ENCODE results near the gene CHSY3. TPM values are rescaled to one million over a fixed set of nuclear protein-coding genes. Genes with fewer than 3 reads are reported as not detected.

The CHSY3 gene
- total RNA-seq, 4 donors from 2014 or later: 3.1 to 6.9 (median 4.1) TPM

- ATAC-seq (ENCODE audit: low FRiP score) (no peak), DNase-seq (ENCODE audit: low spot score) (no peak)
- no peak for TF ChIP-seq CTCF (IDR thresholded peaks at IDR 0.05)
Observed at GRCh38 chr5:129966071-129966470, 61.8 kb downstream of the CHSY3 start.

GRCh38 chr5:129971714-129972113 lies 67.4 kb downstream of the CHSY3 start:
- no peak for DNase-seq (ENCODE audit: low spot score)
- no peak for TF ChIP-seq CTCF (IDR thresholded peaks at IDR 0.05)
- no peak for ATAC-seq (ENCODE audit: low FRiP score)

GRCh38 chr5:129972465-129973141 lies 68.3 kb downstream of the CHSY3 start:
- TF ChIP-seq CTCF (IDR thresholded peaks at IDR 0.05): no peak
- DNase-seq (ENCODE audit: low spot score): no peak

GRCh38 chr5:129973716-129974426 lies 69.6 kb downstream of the CHSY3 start:
- DNase-seq (ENCODE audit: low spot score) (no peak), ATAC-seq (ENCODE audit: low FRiP score) (no peak)
- no peak for TF ChIP-seq CTCF (IDR thresholded peaks at IDR 0.05)

More at GRCh38 chr5:129972465-129973141, 68.3 kb downstream of the CHSY3 start:
- ATAC-seq (ENCODE audit: low FRiP score): no peak

- ATAC-seq (ENCODE audit: low FRiP score) (no peak), DNase-seq (ENCODE audit: low spot score) (no peak)
- no peak for TF ChIP-seq CTCF (IDR thresholded peaks at IDR 0.05)
Observed at GRCh38 chr5:129977810-129978209, 73.5 kb downstream of the CHSY3 start.

GRCh38 chr5:129978270-129978669 lies 74.0 kb downstream of the CHSY3 start:
- ATAC-seq (ENCODE audit: low FRiP score) (no peak), DNase-seq (ENCODE audit: low spot score) (no peak)
- no peak for TF ChIP-seq CTCF (IDR thresholded peaks at IDR 0.05)

GRCh38 chr5:129988453-129988852 lies 84.2 kb downstream of the CHSY3 start:
- no peak for TF ChIP-seq CTCF (IDR thresholded peaks at IDR 0.05)
- no peak for DNase-seq (ENCODE audit: low spot score)
- ATAC-seq (ENCODE audit: low FRiP score): no peak

Measured in omental fat pad (tissue), 4 donors.